H9 (cell line): ENCODE data around the gene ZNF600. TPM values are rescaled to one million over a fixed set of nuclear protein-coding genes. Genes with fewer than 3 reads are reported as not detected.

Experiments used
- DNase-seq: peaks from one replicate; pipeline ENCODE4 v3.0.0-alpha.2; 2017
- H2AFZ ChIP-seq: one replicate; pipeline ENCODE4 v1.6.1; 2013; ENCODE audit warnings: mild to moderate bottlenecking, low read length, control low read depth, moderate library complexity
- H2AK5ac ChIP-seq: 2 replicates; pipeline ENCODE4 v1.6.1; 2013; ENCODE audit warnings: low read length, control low read depth, mixed read lengths; ENCODE audit not compliant: insufficient read length
- H2BK120ac ChIP-seq: one replicate; pipeline ENCODE4 v1.6.1; 2013; ENCODE audit warnings: low read depth, mild to moderate bottlenecking, low read length, control low read depth, inconsistent platforms; ENCODE audit not compliant: poor library complexity, severe bottlenecking
- H2BK12ac ChIP-seq: 2 replicates; pipeline ENCODE4 v1.6.1; 2013; ENCODE audit warnings: low read length, control low read depth, mixed read lengths, low read depth; ENCODE audit not compliant: insufficient read length
- H2BK15ac ChIP-seq: 2 replicates; pipeline ENCODE4 v1.6.1; 2013; ENCODE audit warnings: low read depth, low read length, control low read depth
- H2BK20ac ChIP-seq: one replicate; pipeline ENCODE4 v1.6.1; 2013; ENCODE audit warnings: low read depth, mild to moderate bottlenecking, low read length, control low read depth, inconsistent platforms; ENCODE audit not compliant: poor library complexity, severe bottlenecking
- H2BK5ac ChIP-seq: 2 replicates; pipeline ENCODE4 v1.6.1; 2013; ENCODE audit warnings: low read length, control low read depth, mixed read lengths; ENCODE audit not compliant: insufficient read length
- H3K14ac ChIP-seq: 2 replicates; pipeline ENCODE4 v1.6.1; 2013; ENCODE audit warnings: low read length, control low read depth; ENCODE audit not compliant: insufficient read depth
- H3K18ac ChIP-seq: 2 replicates; pipeline ENCODE4 v1.6.1; 2013; ENCODE audit warnings: low read depth, mild to moderate bottlenecking, mixed read lengths, low read length, control low read depth; ENCODE audit not compliant: insufficient read length
- H3K23ac ChIP-seq: 2 replicates; pipeline ENCODE4 v1.6.1; 2013; ENCODE audit warnings: low read length, control low read depth, mixed read lengths, low read depth; ENCODE audit not compliant: insufficient read length
- H3K23me2 ChIP-seq: 2 replicates; pipeline ENCODE4 v1.6.1; 2013; ENCODE audit warnings: low read depth, mild to moderate bottlenecking, mixed read lengths, low read length, control low read depth; ENCODE audit not compliant: insufficient read length, poor library complexity, severe bottlenecking
- H3K27ac ChIP-seq: 2 replicates; pipeline ENCODE4 v1.5.1; 2013; ENCODE audit warnings: low read length, control low read depth, mixed read lengths, low read depth; ENCODE audit not compliant: insufficient read length
- H3K27me3 ChIP-seq: 2 replicates; pipeline ENCODE4 v1.6.1; 2013; ENCODE audit warnings: low read length, control low read depth, inconsistent platforms; ENCODE audit not compliant: insufficient read depth
- H3K4ac ChIP-seq: 2 replicates; pipeline ENCODE4 v1.6.1; 2013; ENCODE audit warnings: low read depth, mild to moderate bottlenecking, control low read depth, inconsistent platforms, low read length, moderate library complexity
- H3K4me1 ChIP-seq: 2 replicates; pipeline ENCODE4 v1.6.1; 2013; ENCODE audit warnings: low read length, control low read depth, inconsistent platforms; ENCODE audit not compliant: insufficient read depth
- H3K4me2 ChIP-seq: 2 replicates; pipeline ENCODE4 v1.6.1; 2013; ENCODE audit warnings: low read length, control low read depth, mixed read lengths; ENCODE audit not compliant: insufficient read length, insufficient read depth
- H3K56ac ChIP-seq: 2 replicates; pipeline ENCODE4 v1.6.1; 2013; ENCODE audit warnings: low read depth, mild to moderate bottlenecking, mixed read lengths, low read length, control low read depth; ENCODE audit not compliant: insufficient read length
- H3K79me1 ChIP-seq: 2 replicates; pipeline ENCODE4 v1.6.1; 2013; ENCODE audit warnings: low read depth, mild to moderate bottlenecking, moderate library complexity, low read length, control low read depth, inconsistent platforms; ENCODE audit not compliant: insufficient read depth, poor library complexity, severe bottlenecking
- H3K79me2 ChIP-seq: 2 replicates; pipeline ENCODE4 v1.6.1; 2013; ENCODE audit warnings: low read length, control low read depth, inconsistent platforms; ENCODE audit not compliant: insufficient read depth
- H3K9ac ChIP-seq: 2 replicates; pipeline ENCODE4 v1.6.1; 2013; ENCODE audit warnings: low read length, control low read depth, mixed read lengths; ENCODE audit not compliant: insufficient read length; ENCODE audit errors: extremely low read depth
- H3K9me3 ChIP-seq: one replicate; pipeline ENCODE4 v1.6.1; 2013; ENCODE audit warnings: low read depth, low read length, inconsistent platforms; ENCODE audit not compliant: control insufficient read depth
- H3T11ph ChIP-seq: one replicate; pipeline ENCODE4 v1.6.1; 2013; ENCODE audit warnings: mild to moderate bottlenecking, low read length, control low read depth, inconsistent platforms
- H4K20me1 ChIP-seq: one replicate; pipeline ENCODE4 v1.6.1; 2013; ENCODE audit not compliant: control insufficient read depth, insufficient read length, insufficient read depth
- H4K5ac ChIP-seq: 2 replicates; pipeline ENCODE4 v1.6.1; 2013; ENCODE audit warnings: low read depth, mild to moderate bottlenecking, mixed read lengths, low read length, control low read depth; ENCODE audit not compliant: insufficient read length
- H4K8ac ChIP-seq: replicated peaks from 2 replicates; pipeline ENCODE4 v1.6.1; 2013; ENCODE audit warnings: low read length, control low read depth, mixed read lengths, low read depth; ENCODE audit not compliant: insufficient read length
- H4K91ac ChIP-seq: 2 replicates; pipeline ENCODE4 v1.6.1; 2013; ENCODE audit warnings: low read depth, mild to moderate bottlenecking, moderate library complexity, mixed read lengths, low read length, control low read depth; ENCODE audit not compliant: insufficient read length
- H3K27ac Mint-ChIP-seq, 3 experiments: 2 replicates in 2 of 3; 3 replicates in 1 of 3; pipeline ENCODE4 v1.8.0; 2020 to 2021; ENCODE audit warnings: mixed read lengths in 3 of 3, mild to moderate bottlenecking in 1 of 3, moderate library complexity in 1 of 3
- H3K27me3 Mint-ChIP-seq: 2 replicates; pipeline ENCODE4 v1.8.0; 2021; ENCODE audit warnings: low read depth, mild to moderate bottlenecking, moderate library complexity, mixed read lengths
- H3K36me3 Mint-ChIP-seq, 3 experiments: 2 replicates in 2 of 3; 3 replicates in 1 of 3; pipeline ENCODE4 v1.8.0; 2020 to 2021; ENCODE audit warnings: low read depth in 3 of 3, mixed read lengths in 3 of 3; ENCODE audit not compliant: insufficient read depth in 1 of 3
- H3K4me1 Mint-ChIP-seq, 2 experiments: 2 replicates each; pipeline ENCODE4 v1.8.0; 2020; ENCODE audit warnings: mixed read lengths in 2 of 2
- H3K4me3 Mint-ChIP-seq, 2 experiments: 2 replicates in 1 of 2; 3 replicates in 1 of 2; pipeline ENCODE4 v1.8.0; 2020 to 2021; ENCODE audit warnings: mild to moderate bottlenecking in 2 of 2, mixed read lengths in 2 of 2, moderate library complexity in 1 of 2
- H3K9me3 Mint-ChIP-seq, 2 experiments: 2 replicates in 1 of 2; 3 replicates in 1 of 2; pipeline ENCODE4 v1.8.0; 2020; ENCODE audit warnings: mild to moderate bottlenecking in 2 of 2, mixed read lengths in 2 of 2, moderate library complexity in 1 of 2
- WGBS: extraction: QIAGEN DNeasy Blood & Tissue Kit; methylation state at CpG from one replicate; pipeline ENCODE4 v1.1.7; 2013; ENCODE audit warnings: missing lambda C conversion rate, low lambda C conversion rate, mixed read lengths; ENCODE audit not compliant: insufficient read length; ENCODE audit errors: extremely low coverage; 5-methylcytosine and 5-hydroxymethylcytosine counted together
- total RNA-seq: library from RNA; stranded (reverse); gene quantifications from 2 replicates; pipeline ENCODE4 v1.2.1, GENCODE V29; 2021
- TF ChIP-seq, protein P1 (sequence below): fragments of 200-600 bp; sonication (generic); conservative IDR thresholded peaks from 3 replicates; pipeline ENCODE4 v1.8.0; 2021; ENCODE audit warnings: antibody characterized with exemption, mild to moderate bottlenecking

Gene ZNF600
- total RNA-seq, 1 experiment from 2014 or later, result 9.3 TPM

- no peak overlapping the region for H3K18ac ChIP-seq
- no peak overlapping the region for H2AK5ac ChIP-seq
- no peak overlapping the region for H3K14ac ChIP-seq
- no peak overlapping the region for H3K23ac ChIP-seq
- no peak overlapping the region for H4K91ac ChIP-seq
- peaks cover 30 to 61% (median 50%) of the 10 kb centered on the region in 3 experiments for H3K36me3 Mint-ChIP-seq
- H3K79me1 ChIP-seq, result no peaks in the 10 kb centered on the region
- DNase-seq, result no peak
- H3K27me3 Mint-ChIP-seq, result peaks cover 3% of the 10 kb centered on the region
- no peaks in the 10 kb centered on the region for H3K27me3 ChIP-seq
- H3K4me1 ChIP-seq, result no peaks in the 10 kb centered on the region
- no peaks in the 10 kb centered on the region for H4K20me1 ChIP-seq
- peaks cover 16 to 24% of the 10 kb centered on the region in 2 experiments for H3K9me3 Mint-ChIP-seq
- no peak overlapping the region for H2AFZ ChIP-seq
- H3K27ac ChIP-seq, result no peak overlapping the region
- no peaks in the 10 kb centered on the region for H3K79me2 ChIP-seq
- H2BK5ac ChIP-seq, result no peak overlapping the region
- H2BK120ac ChIP-seq, result no peak overlapping the region
- no peaks in the 10 kb centered on the region for H3K23me2 ChIP-seq
- TF ChIP-seq, protein P1, sequence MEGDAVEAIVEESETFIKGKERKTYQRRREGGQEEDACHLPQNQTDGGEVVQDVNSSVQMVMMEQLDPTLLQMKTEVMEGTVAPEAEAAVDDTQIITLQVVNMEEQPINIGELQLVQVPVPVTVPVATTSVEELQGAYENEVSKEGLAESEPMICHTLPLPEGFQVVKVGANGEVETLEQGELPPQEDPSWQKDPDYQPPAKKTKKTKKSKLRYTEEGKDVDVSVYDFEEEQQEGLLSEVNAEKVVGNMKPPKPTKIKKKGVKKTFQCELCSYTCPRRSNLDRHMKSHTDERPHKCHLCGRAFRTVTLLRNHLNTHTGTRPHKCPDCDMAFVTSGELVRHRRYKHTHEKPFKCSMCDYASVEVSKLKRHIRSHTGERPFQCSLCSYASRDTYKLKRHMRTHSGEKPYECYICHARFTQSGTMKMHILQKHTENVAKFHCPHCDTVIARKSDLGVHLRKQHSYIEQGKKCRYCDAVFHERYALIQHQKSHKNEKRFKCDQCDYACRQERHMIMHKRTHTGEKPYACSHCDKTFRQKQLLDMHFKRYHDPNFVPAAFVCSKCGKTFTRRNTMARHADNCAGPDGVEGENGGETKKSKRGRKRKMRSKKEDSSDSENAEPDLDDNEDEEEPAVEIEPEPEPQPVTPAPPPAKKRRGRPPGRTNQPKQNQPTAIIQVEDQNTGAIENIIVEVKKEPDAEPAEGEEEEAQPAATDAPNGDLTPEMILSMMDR, result no peak
- H2BK12ac ChIP-seq, result no peak overlapping the region
- H3K4ac ChIP-seq, result no peak overlapping the region; the same call in 1 of the 2 replicates
- H3K4me3 Mint-ChIP-seq, result no peak overlapping the region
- H3K27ac Mint-ChIP-seq, result no peak overlapping the region; a peak in 1 of 7 replicates
- WGBS, result no CpG with 5 or more reads among the region's 24 CpGs
- no peak overlapping the region for H3K4me2 ChIP-seq
- no peak overlapping the region for H2BK15ac ChIP-seq
- no peak overlapping the region for H3K56ac ChIP-seq
- H3K9me3 ChIP-seq, result no peaks in the 10 kb centered on the region
- no peak overlapping the region for H4K8ac ChIP-seq
- no peak overlapping the region for H4K5ac ChIP-seq
- no peak overlapping the region for H2BK20ac ChIP-seq
- no peak overlapping the region for H3K9ac ChIP-seq
- no peaks in the 10 kb centered on the region for H3K4me1 Mint-ChIP-seq
- H3T11ph ChIP-seq, result no peak overlapping the region
Observed at GRCh38 chr19:52725528-52725961, 61.0 kb downstream of the ZNF600 start.
